ENCODE measurements around the gene CADM1.

CADM1 gene

DNA sequence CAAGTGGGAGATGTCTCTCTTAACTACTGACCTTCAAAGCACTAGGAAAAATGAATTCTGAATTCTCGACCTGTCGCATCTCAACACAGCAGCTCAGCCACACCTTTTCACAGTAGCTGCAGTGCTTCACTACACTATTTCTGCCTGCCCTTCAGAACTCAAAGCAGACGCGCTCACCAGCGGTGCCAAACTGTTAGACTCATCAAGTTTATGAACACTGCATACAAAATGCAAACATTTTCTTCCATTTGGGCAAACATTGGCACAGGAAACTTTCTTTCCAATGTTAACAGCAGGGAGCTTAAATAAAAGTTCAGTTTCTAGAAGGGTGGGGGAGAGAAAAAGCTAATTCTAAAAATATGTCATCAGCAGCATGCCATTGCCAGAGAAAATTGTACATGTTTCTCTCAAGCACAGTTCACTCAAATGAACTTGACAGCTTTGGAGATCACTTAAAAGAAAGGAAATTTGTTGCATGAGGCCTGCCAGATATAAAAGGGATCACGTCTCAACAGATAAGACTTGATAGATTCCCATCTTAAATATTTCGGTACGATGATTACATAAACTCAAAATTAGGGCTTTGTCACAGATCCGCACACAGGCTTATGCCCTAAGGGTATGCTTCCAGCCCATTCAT, 82.7 kb downstream of the CADM1 start:
- Histone ChIP-seq H3K4me1 (ENCODE audit: control insufficient read depth, insufficient read depth, low read length) (peaks cover 2% of the 10 kb centered on the region), H3K27me3 (ENCODE audit: control insufficient read depth, insufficient read depth, low read length) (no peaks in the 10 kb centered on the region), H3K4me3 (ENCODE audit: low read length) (no peak overlapping the region), H3K9ac (ENCODE audit: low read length) (no peak overlapping the region), H3K36me3 (ENCODE audit: control insufficient read depth, insufficient read depth, low read length) (no peaks in the 10 kb centered on the region), H3K27ac (ENCODE audit: low read depth, low read length) (no peak overlapping the region)

DNA sequence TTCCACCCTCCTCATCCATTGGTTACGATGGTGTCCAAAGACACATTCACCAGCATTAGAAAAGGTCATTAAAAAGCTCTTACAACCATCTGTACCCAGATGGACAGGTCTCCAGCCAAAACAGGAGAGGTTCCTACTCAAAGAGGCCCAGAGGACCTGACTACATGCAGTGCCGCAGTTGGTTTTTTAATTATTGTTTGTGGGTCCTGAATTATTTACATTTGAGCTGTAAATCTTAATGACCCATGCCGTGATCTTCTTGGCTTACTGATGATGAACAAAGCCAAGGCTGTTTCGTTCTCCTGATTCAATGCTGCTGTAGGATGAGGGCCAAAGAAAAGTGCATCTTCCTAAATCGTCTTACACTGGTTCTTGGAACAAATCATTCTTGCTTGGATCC, 83.7 kb downstream of the CADM1 start:
- Histone ChIP-seq H3K4me1 (ENCODE audit: control insufficient read depth, insufficient read depth, low read length) (peaks cover 2% of the 10 kb centered on the region), H3K27me3 (ENCODE audit: control insufficient read depth, insufficient read depth, low read length) (no peaks in the 10 kb centered on the region), H3K4me3 (ENCODE audit: low read length) (no peak overlapping the region), H3K9ac (ENCODE audit: low read length) (no peak overlapping the region), H3K36me3 (ENCODE audit: control insufficient read depth, insufficient read depth, low read length) (no peaks in the 10 kb centered on the region), H3K27ac (ENCODE audit: low read depth, low read length) (no peak overlapping the region)

DNA sequence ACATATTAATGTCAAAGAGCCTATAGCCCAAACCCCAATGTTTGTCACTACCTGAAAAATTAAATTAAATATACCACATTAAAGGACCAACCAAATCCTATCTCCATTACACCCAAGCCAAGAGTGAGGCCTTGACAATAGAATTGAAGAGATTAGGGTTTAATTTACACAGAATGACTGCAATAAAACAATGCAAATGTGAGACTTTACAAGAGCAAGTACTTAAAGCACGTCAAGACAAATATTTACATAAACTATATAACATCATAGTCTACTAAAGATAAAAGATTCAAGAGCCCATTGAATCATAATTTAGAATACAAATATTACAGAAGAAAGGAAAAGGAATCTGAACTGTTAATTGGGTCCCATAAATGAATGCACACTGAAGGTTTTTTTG, 85.6 kb downstream of the CADM1 start:
- no peaks in the 10 kb centered on the region for H3K27me3 ChIP-seq (ENCODE audit: control insufficient read depth, insufficient read depth, low read length)
- no peaks in the 10 kb centered on the region for H3K4me1 ChIP-seq (ENCODE audit: control insufficient read depth, insufficient read depth, low read length)
- no peak overlapping the region for H3K4me3 ChIP-seq (ENCODE audit: low read length)
- H3K36me3 ChIP-seq (ENCODE audit: control insufficient read depth, insufficient read depth, low read length) = no peaks in the 10 kb centered on the region
- no peak overlapping the region for H3K9ac ChIP-seq (ENCODE audit: low read length)
- no peak overlapping the region for H3K27ac ChIP-seq (ENCODE audit: low read depth, low read length)

DNA sequence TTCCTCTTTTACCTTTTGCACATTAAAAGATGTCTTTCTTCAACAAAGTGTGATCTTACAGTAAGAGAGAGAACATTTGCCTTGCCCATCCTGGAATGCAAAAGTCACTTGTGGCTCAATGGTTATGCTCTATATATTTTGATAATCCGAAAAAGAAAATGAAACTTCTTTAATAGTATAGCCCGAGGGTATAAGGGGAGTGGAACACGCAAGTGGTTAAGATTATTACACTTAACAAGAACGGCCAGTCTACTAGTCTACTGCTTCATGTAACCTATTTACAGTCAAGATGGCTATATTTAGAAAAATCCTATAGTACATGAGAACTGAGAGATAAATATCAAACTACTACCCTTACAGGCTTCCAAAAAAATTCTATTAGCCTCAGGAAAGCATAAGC, 86.1 kb downstream of the CADM1 start:
- Histone ChIP-seq H3K27ac (ENCODE audit: low read depth, low read length) (no peak overlapping the region), H3K27me3 (ENCODE audit: control insufficient read depth, insufficient read depth, low read length) (no peaks in the 10 kb centered on the region), H3K4me3 (ENCODE audit: low read length) (no peak overlapping the region), H3K36me3 (ENCODE audit: control insufficient read depth, insufficient read depth, low read length) (no peaks in the 10 kb centered on the region), H3K4me1 (ENCODE audit: control insufficient read depth, insufficient read depth, low read length) (no peaks in the 10 kb centered on the region), H3K9ac (ENCODE audit: low read length) (no peak overlapping the region)

DNA sequence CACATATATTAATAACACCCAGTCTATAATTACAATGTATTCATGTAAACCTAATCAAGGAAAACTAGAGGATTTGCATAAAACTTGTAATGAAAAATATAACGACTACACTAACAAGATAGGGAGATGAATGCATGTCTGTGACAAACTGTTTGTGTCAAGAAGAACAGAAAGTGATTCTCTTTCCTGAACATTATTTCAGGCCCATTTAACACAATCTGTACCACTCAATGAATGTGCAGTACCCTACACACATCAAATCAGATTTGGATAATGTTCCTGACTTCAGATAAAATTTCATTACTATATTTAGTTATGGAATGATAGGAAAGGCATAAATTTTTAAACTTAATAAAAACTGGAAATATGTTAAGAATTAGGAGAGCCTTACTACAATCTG, 93.1 kb downstream of the CADM1 start:
- Histone ChIP-seq H3K9ac (ENCODE audit: low read length) (no peak overlapping the region), H3K36me3 (ENCODE audit: control insufficient read depth, insufficient read depth, low read length) (no peaks in the 10 kb centered on the region), H3K27ac (ENCODE audit: low read depth, low read length) (no peak overlapping the region), H3K27me3 (ENCODE audit: control insufficient read depth, insufficient read depth, low read length) (no peaks in the 10 kb centered on the region), H3K4me3 (ENCODE audit: low read length) (no peak overlapping the region), H3K4me1 (ENCODE audit: control insufficient read depth, insufficient read depth, low read length) (peaks cover 6% of the 10 kb centered on the region)

DNA sequence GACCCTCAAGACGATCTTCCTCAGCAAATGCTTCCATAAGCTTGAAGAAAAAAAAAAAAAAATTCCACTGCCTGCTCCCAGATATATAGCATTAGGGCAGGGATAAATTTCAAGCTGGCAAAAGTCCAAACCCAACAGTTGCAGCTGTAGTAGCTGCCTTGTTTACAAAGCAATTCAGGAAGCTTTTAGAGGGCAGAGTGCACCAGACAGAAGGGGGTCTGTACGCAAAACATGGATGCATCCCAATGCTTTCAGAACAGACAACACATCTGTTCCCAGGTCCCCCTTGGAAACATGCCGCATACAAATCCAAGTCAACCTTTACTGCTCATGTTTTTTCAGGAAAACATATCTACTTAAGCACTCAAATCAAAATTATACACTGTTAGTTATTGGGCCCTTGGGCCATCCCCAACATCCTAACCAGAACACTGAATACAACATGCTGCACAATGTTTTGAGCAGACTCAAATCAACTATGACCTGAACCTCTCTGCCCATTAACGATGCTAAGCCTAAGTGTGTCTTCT, 94.5 kb downstream of the CADM1 start:
- H3K4me3 ChIP-seq (ENCODE audit: low read length) = no peak overlapping the region
- H3K27ac ChIP-seq (ENCODE audit: low read depth, low read length) = no peak overlapping the region
- no peaks in the 10 kb centered on the region for H3K27me3 ChIP-seq (ENCODE audit: control insufficient read depth, insufficient read depth, low read length)

DNA sequence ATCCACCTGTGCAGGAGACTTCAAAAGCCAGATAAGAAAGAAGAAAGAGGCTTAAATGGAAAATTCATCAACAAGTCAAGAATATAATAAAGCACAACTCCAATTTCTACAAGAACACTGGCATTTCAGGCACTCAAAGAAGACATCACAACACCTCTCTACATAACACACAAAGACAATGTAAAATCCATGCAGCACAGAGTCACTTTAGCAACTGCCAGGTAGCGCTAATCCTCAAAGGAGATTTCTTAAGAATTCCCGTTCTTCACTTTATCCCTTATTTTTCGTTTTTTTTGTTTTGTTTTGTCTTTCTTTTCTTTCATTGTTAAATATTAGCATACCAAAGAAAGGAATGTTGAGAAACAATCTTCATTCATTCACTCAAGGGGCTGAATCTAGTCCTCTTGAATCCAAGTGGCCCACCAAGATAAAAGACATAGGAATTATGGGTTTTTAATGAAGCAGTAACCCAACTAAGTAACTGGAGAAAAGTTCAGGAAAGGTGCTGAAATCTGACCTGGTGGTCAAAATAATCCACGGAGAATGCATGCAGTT, 95.0 kb downstream of the CADM1 start:
- no peak overlapping the region for H3K9ac ChIP-seq (ENCODE audit: low read length)
- no peaks in the 10 kb centered on the region for H3K36me3 ChIP-seq (ENCODE audit: control insufficient read depth, insufficient read depth, low read length)
- no peak overlapping the region for H3K4me3 ChIP-seq (ENCODE audit: low read length)
- H3K27ac ChIP-seq (ENCODE audit: low read depth, low read length) = no peak overlapping the region
- peaks cover 6% of the 10 kb centered on the region for H3K4me1 ChIP-seq (ENCODE audit: control insufficient read depth, insufficient read depth, low read length)
- no peaks in the 10 kb centered on the region for H3K27me3 ChIP-seq (ENCODE audit: control insufficient read depth, insufficient read depth, low read length)

More for the DNA sequence above, 94.5 kb downstream of the CADM1 start:
- Histone ChIP-seq H3K36me3 (ENCODE audit: control insufficient read depth, insufficient read depth, low read length) (no peaks in the 10 kb centered on the region), H3K4me1 (ENCODE audit: control insufficient read depth, insufficient read depth, low read length) (peaks cover 6% of the 10 kb centered on the region), H3K9ac (ENCODE audit: low read length) (no peak overlapping the region)

DNA sequence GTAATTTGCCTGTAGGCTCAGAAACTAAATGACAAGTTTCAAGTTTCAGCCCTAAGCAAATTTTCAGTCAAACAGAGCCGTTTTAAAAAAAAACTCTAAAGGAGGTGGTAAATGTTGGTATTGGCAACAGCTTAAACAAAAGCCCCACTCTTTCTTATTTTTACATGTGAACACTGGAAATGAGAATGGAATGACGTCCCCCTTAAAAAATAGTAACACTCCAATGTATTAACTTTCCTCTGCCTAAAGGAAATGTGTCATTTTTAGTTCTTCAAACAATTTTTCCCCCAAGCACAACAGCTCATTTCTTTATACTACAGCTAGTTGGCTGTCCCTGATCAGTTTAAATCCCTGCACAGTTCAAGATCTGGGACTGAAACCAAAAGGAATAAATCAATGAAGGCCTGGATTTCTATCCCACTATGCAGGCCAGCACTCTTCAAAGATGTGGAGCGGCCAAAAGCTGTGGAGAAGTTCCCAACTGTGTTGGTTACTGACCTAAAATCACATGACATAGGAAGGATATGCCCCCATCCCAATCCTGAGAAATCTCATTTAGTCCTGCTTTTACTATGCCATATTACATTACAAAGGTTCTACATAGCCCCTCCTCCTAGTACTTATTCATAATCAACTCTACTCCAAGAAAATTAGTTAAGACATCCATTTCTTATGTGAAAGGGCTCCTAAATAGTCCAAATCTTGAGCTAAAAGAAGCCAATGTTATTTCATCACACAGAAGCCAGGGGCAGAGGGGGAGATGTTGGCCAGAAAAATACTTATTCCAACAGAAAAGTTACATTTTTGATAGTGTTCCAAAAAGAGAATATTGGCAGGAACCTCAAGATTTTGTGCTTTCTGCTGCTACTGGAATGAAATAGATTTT, 95.9 kb downstream of the CADM1 start:
- H3K4me1 ChIP-seq (ENCODE audit: control insufficient read depth, insufficient read depth, low read length) = peaks cover 6% of the 10 kb centered on the region
- no peaks in the 10 kb centered on the region for H3K27me3 ChIP-seq (ENCODE audit: control insufficient read depth, insufficient read depth, low read length)
- H3K27ac ChIP-seq (ENCODE audit: low read depth, low read length) = no peak overlapping the region

DNA sequence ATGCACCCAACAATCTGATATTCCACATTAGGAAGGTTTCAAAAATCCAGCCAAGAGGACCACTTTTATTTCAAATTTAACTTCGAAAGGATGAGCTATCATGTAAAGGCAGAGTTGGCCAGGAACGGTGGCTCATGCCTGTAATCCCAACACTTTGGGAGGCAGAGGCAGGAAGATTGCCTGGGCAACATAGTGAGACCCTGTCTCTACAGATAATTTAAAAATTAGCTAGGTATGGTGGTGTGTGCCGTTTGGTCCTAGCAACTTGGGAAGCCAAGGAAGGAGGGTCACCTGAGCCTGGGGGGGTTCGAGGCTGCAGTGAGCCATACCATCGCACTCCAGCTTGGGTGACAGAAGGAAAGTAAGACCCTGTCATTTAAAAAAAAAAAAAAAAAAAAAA, 96.7 kb downstream of the CADM1 start:
- Histone ChIP-seq H3K36me3 (ENCODE audit: control insufficient read depth, insufficient read depth, low read length) (no peaks in the 10 kb centered on the region), H3K27me3 (ENCODE audit: control insufficient read depth, insufficient read depth, low read length) (no peaks in the 10 kb centered on the region), H3K4me1 (ENCODE audit: control insufficient read depth, insufficient read depth, low read length) (peaks cover 6% of the 10 kb centered on the region), H3K4me3 (ENCODE audit: low read length) (no peak overlapping the region), H3K9ac (ENCODE audit: low read length) (no peak overlapping the region), H3K27ac (ENCODE audit: low read depth, low read length) (no peak overlapping the region)

More for the DNA sequence above, 95.9 kb downstream of the CADM1 start:
- Histone ChIP-seq H3K9ac (ENCODE audit: low read length) (no peak overlapping the region), H3K4me3 (ENCODE audit: low read length) (no peak overlapping the region), H3K36me3 (ENCODE audit: control insufficient read depth, insufficient read depth, low read length) (no peaks in the 10 kb centered on the region)

DNA sequence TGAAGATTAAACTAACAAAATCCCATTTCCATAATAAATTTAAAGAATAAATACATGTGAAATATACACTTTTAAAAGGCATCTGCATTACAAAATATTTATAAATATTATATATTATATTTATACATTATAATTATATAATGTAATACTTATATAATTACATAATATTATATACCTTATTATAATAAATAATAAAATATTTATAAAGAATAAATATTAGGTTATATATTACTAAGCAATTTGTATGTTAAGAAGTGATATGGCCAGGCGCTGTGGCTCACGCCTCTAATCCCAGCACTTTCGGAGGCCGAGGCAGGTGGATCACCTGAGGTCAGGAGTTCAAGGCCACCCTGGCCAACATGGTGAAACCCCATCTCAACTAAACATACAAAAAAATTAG, 97.8 kb downstream of the CADM1 start:
- Histone ChIP-seq H3K27me3 (ENCODE audit: control insufficient read depth, insufficient read depth, low read length) (no peaks in the 10 kb centered on the region), H3K9ac (ENCODE audit: low read length) (no peak overlapping the region), H3K4me3 (ENCODE audit: low read length) (no peak overlapping the region), H3K27ac (ENCODE audit: low read depth, low read length) (no peak overlapping the region), H3K4me1 (ENCODE audit: control insufficient read depth, insufficient read depth, low read length) (peaks cover 6% of the 10 kb centered on the region), H3K36me3 (ENCODE audit: control insufficient read depth, insufficient read depth, low read length) (no peaks in the 10 kb centered on the region)

DNA sequence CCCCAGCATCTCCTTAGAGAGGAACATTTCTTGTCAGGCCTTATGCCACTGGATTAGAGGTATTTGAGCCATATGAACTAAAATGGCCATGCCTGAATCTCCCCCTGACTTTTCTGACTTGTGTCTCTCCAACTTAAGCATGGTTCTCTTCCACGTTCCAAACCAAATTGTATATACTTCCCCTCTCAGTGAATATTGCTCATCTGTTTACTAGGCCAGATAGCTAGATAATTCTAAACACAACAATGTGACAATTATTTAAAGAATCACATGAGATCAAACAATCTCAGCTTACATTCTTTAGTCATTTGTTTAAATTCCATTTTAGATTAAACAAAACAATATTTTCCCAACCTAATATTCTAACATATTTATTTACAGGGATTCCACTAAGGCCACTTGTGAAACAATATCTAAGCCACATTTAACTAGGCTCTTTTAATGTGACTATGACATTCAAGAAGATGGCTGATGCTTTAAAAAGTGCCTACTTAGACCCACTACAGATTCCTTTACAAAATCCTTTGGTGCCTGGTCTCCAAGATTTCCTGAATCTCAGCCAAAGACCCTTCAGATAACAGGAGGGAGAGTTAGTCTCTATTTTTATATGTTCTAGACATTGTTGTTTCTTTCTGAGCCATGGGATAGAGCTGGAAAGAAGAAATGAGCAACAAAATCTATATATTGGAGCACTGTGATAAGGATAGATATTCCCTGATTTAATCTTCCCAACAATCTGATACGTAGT, 105.7 kb downstream of the CADM1 start:
- Histone ChIP-seq H3K9ac (ENCODE audit: low read length) (no peak overlapping the region), H3K36me3 (ENCODE audit: control insufficient read depth, insufficient read depth, low read length) (no peaks in the 10 kb centered on the region), H3K4me1 (ENCODE audit: control insufficient read depth, insufficient read depth, low read length) (peaks cover 6% of the 10 kb centered on the region), H3K27ac (ENCODE audit: low read depth, low read length) (no peak overlapping the region), H3K27me3 (ENCODE audit: control insufficient read depth, insufficient read depth, low read length) (no peaks in the 10 kb centered on the region), H3K4me3 (ENCODE audit: low read length) (no peak overlapping the region)

DNA sequence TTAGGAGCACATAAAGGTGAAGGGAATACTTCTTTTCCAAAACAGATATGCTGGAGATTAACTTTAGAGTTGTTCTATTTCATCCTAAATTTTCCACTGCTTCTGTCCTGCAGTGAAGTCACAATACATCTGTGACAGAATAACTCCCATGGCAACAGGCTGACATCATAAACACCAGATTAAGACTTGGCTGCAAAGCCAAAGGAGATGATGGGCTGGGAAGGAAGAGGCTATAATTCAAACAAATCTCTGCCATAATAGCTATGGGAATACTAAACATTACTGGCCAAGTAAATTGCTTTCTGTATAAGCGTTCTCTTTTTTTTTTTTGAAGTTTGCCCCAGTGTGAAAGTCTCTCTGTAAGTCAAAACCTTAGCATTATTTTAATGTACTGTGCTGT, 107.7 kb downstream of the CADM1 start:
- no peaks in the 10 kb centered on the region for H3K27me3 ChIP-seq (ENCODE audit: control insufficient read depth, insufficient read depth, low read length)
- H3K4me1 ChIP-seq (ENCODE audit: control insufficient read depth, insufficient read depth, low read length) = peaks cover 6% of the 10 kb centered on the region
- H3K36me3 ChIP-seq (ENCODE audit: control insufficient read depth, insufficient read depth, low read length) = no peaks in the 10 kb centered on the region
- H3K27ac ChIP-seq (ENCODE audit: low read depth, low read length) = no peak overlapping the region
- no peak overlapping the region for H3K9ac ChIP-seq (ENCODE audit: low read length)
- no peak overlapping the region for H3K4me3 ChIP-seq (ENCODE audit: low read length)

Measured in rectal smooth muscle tissue (tissue), 1 donor.